Panc1 (cell line): Measurements from ENCODE around the gene STAB1. TPM values are rescaled to one million over a fixed set of nuclear protein-coding genes. Genes with fewer than 3 reads are reported as not detected.
A peak's percentile ranks its signal among the peaks of the same experiment; 100 is the strongest.

ENCODE experiments used
- ATAC-seq: fragments of 200-7000 bp; cut with Tn5 transposase; 2 replicates; pipeline ENCODE4 v1.9.1; 2020; ENCODE audit warnings: mild to moderate bottlenecking, moderate library complexity
- BruUV-seq: library from RNA; stranded (reverse); fragments of 400-500 nt; replicated peaks from 2 replicates; lab custom pipeline; 2021; lab: Mats Ljungman, UMichigan
- CTCF ChIA-PET: fragments of 300-600 bp; sonication (Branson Sonifier 250); formaldehyde crosslinking; loops from one replicate; lab custom pipeline; 2022; ENCODE audit warnings: antibody characterized with exemption; lab: Charles Lee
- POLR2A ChIA-PET: fragments of 300-600 bp; sonication (Branson Sonifier 250); formaldehyde crosslinking; loops from one replicate; lab custom pipeline; 2022; ENCODE audit warnings: antibody characterized with exemption; lab: Charles Lee
- DNase-seq: peaks from one replicate; pipeline ENCODE4 v3.0.0-alpha.2; 2010; ENCODE audit warnings: low read depth, low spot score
- H3K27ac ChIP-seq: 2 replicates; pipeline ENCODE4 v1.5.1; 2011; ENCODE audit warnings: mild to moderate bottlenecking, low read length, inconsistent platforms
- H3K27me3 ChIP-seq: fragments of 200-500 bp; sonication (Bioruptor generic); 2 replicates; pipeline ENCODE4 v1.6.0; 2014; ENCODE audit warnings: low read length, inconsistent platforms; ENCODE audit not compliant: control insufficient read depth, insufficient read depth
- H3K36me3 ChIP-seq: fragments of 200-500 bp; sonication (Bioruptor generic); 2 replicates; pipeline ENCODE4 v1.5.1; 2014; ENCODE audit warnings: inconsistent platforms, mild to moderate bottlenecking, low read length, moderate library complexity; ENCODE audit not compliant: control insufficient read depth, insufficient read depth
- H3K4me1 ChIP-seq: 2 replicates; pipeline ENCODE4 v1.5.1; 2011; ENCODE audit warnings: inconsistent platforms, mild to moderate bottlenecking, low read length, moderate library complexity; ENCODE audit not compliant: control insufficient read depth, insufficient read depth
- H3K4me3 ChIP-seq, 2 experiments: 2 replicates each; pipeline ENCODE4 v1.5.1; 2011 to 2012; ENCODE audit warnings: low read depth in 2 of 2, low read length in 2 of 2, mild to moderate bottlenecking in 2 of 2, inconsistent platforms in 1 of 2, moderate library complexity in 1 of 2
- H3K9me3 ChIP-seq: fragments of 200-500 bp; sonication (Bioruptor generic); 2 replicates; pipeline ENCODE4 v1.5.1; 2014; ENCODE audit warnings: low read depth, mild to moderate bottlenecking, inconsistent platforms, low read length, moderate library complexity; ENCODE audit not compliant: control insufficient read depth, insufficient read depth
- CTCF ChIP-seq: fragments of 450-650 bp; IDR thresholded peaks from 2 replicates; pipeline ENCODE4 v1.5.1; 2017; ENCODE audit warnings: mild to moderate bottlenecking
- POLR2AphosphoS5 ChIP-seq: IDR thresholded peaks from 2 replicates; pipeline ENCODE4 v1.6.1; 2012; ENCODE audit warnings: mild to moderate bottlenecking, low read depth, low read length, moderate library complexity
- REST ChIP-seq, 2 experiments: IDR thresholded peaks; 2 replicates each; pipeline ENCODE4 v1.6.1; 2011 to 2012; ENCODE audit warnings: low read depth in 2 of 2, control low read depth in 1 of 2, low read length in 1 of 2, mild to moderate bottlenecking in 1 of 2, moderate library complexity in 1 of 2; ENCODE audit not compliant: insufficient read depth in 1 of 2
- SIN3A ChIP-seq: IDR thresholded peaks from 2 replicates; pipeline ENCODE4 v1.6.1; 2012; ENCODE audit warnings: low read depth, mild to moderate bottlenecking, low read length, moderate library complexity, borderline replicate concordance; ENCODE audit not compliant: insufficient read depth
- TCF7L2 ChIP-seq: IDR thresholded peaks from 2 replicates; pipeline ENCODE4 v1.6.1; 2011; ENCODE audit warnings: mild to moderate bottlenecking, low read depth, low read length, inconsistent platforms
- in situ Hi-C: cut with HindIII; loops from 2 replicates; pipeline ENCODE4 v1.10.0; 2016; ENCODE audit warnings: low sequenced_read_pairs, low pct_unique_long_range_greater_than_20kb
- intact Hi-C: fragments of 100-400 bp; cut with micrococcal nuclease; formaldehyde crosslinking; loops from one replicate; pipeline ENCODE4 v1.10.0; 2022; ENCODE audit not compliant: unreplicated experiment
- total RNA-seq: library from RNA; stranded (reverse); gene quantifications from one replicate; pipeline ENCODE4 v1.2.1, GENCODE V29; 2021; ENCODE audit not compliant: unreplicated experiment

STAB1 gene
- total RNA-seq, 1 experiment from 2014 or later, result 0.39 TPM

- no peaks in the 10 kb centered on the region for H3K9me3 ChIP-seq
- DNase-seq (no peak), ATAC-seq (no peak)
- H3K4me3 ChIP-seq, result no peak overlapping the region
- H3K4me1 ChIP-seq, result no peaks in the 10 kb centered on the region; the same call in none of the 2 replicates
- CTCF ChIA-PET, result interaction anchor here (0.6 kb wide), 1 partner anchor 154 kb away, joined by 5 read pairs; no protein-coding TSS in a partner anchor
- no peaks in the 10 kb centered on the region for H3K27me3 ChIP-seq
- no peak for TF ChIP-seq REST (IDR thresholded peaks at IDR 0.05; ENCODE audit: insufficient read depth in 1 of 2, low read depth in 2 of 2, low read length in 1 of 2)
- TF ChIP-seq CTCF, result no peak
- no peak for TF ChIP-seq TCF7L2
- no peak for TF ChIP-seq SIN3A
- no peak for TF ChIP-seq POLR2AphosphoS5
- BruUV-seq, result no TSS peak
- no peak overlapping the region for H3K27ac ChIP-seq
- intact Hi-C loops, result no loop called here
- in situ Hi-C loops, result no loop called here
- POLR2A ChIA-PET, result interaction anchor here (0.9 to 1.3 kb wide), 2 partner anchors 9 to 15 kb away, joined by 3 to 6 read pairs; partner anchors contain the start of gene UQCC5
- no peaks in the 10 kb centered on the region for H3K36me3 ChIP-seq
These were observed 32.0 kb downstream of the STAB1 start for GRCh38 chr3:52527039-52527731.

GRCh38 chr3:52527732-52528585 lies 32.8 kb downstream of the STAB1 start:
- BruUV-seq, result TSS peak; percentile 50
- no peak overlapping the region for H3K27ac ChIP-seq
- DNase-seq, result no peak
- no peaks in the 10 kb centered on the region; the same call in 1 of the 2 replicates for H3K36me3 ChIP-seq
- no peak for ATAC-seq
- CTCF ChIA-PET, result no interaction called here
- no peak for TF ChIP-seq CTCF
- no peak for TF ChIP-seq POLR2AphosphoS5
- no peak for TF ChIP-seq SIN3A
- TF ChIP-seq REST (IDR thresholded peaks at IDR 0.05; ENCODE audit: insufficient read depth in 1 of 2, low read depth in 2 of 2, low read length in 1 of 2), result no peak
- no peak for TF ChIP-seq TCF7L2
- POLR2A ChIA-PET, result interaction anchor here (1.3 kb wide), 1 partner anchor 8 kb away, joined by 3 read pairs; the partner anchor contains the start of gene UQCC5
- intact Hi-C loops, result no loop called here
- no peak overlapping the region for H3K4me3 ChIP-seq
- in situ Hi-C loops, result no loop called here
- H3K4me1 ChIP-seq, result peaks cover 4% of the 10 kb centered on the region
- H3K27me3 ChIP-seq, result no peaks in the 10 kb centered on the region
- no peaks in the 10 kb centered on the region for H3K9me3 ChIP-seq
